ENCODE data around the gene ADCY7.

DNA sequence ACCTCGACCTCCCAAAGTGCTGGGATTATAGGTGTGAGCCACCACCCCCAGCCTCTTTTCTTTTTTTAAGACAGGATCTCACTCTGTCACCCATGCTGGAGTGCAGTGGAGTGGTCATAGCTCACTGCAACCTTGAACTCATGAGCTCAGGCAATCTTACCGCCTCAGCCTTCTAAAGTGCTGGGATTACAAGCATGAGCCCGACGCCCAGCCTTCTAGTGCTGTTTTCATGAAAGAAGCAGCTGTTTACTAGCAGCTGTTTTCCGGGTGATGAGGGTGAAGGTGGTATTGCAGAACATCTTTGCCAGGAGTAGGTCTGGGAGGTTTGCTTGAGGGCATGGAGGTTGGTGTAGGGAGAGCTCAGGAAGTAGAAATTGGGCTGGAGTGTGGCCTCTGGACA is 2.0 kb downstream of the ADCY7 start:
- TF ChIP-seq HNRNPUL1 (IDR thresholded peaks at IDR 0.05; ENCODE audit: low read length): no peak
- no peak for TF ChIP-seq SIN3A (IDR thresholded peaks at IDR 0.05; ENCODE audit: borderline replicate concordance in 2 of 2, control insufficient read depth in 1 of 2, low read depth in 2 of 2, low read length in 2 of 2)
- no peak for TF ChIP-seq LEF1 (IDR thresholded peaks at IDR 0.05)
- no peak for TF ChIP-seq ZC3H8 (IDR thresholded peaks at IDR 0.05)
- no peak for TF ChIP-seq ESRRA (IDR thresholded peaks at IDR 0.05; ENCODE audit: borderline replicate concordance, low read depth)
- TF ChIP-seq NR2F6 (CRISPR knock-in tag; IDR thresholded peaks at IDR 0.05): no peak
- TF ChIP-seq ZNF408 (CRISPR knock-in tag; IDR thresholded peaks at IDR 0.05; ENCODE audit: low read depth): no peak
- no peak for TF ChIP-seq ZNF431 (CRISPR knock-in tag; IDR thresholded peaks at IDR 0.05)
